ENCODE data around the gene NRIP1. TPM values are rescaled to one million over a fixed set of nuclear protein-coding genes. Genes with fewer than 3 reads are reported as not detected.

NRIP1 gene
- total RNA-seq, 1 experiment from 2014 or later = 10.4 TPM

DNA sequence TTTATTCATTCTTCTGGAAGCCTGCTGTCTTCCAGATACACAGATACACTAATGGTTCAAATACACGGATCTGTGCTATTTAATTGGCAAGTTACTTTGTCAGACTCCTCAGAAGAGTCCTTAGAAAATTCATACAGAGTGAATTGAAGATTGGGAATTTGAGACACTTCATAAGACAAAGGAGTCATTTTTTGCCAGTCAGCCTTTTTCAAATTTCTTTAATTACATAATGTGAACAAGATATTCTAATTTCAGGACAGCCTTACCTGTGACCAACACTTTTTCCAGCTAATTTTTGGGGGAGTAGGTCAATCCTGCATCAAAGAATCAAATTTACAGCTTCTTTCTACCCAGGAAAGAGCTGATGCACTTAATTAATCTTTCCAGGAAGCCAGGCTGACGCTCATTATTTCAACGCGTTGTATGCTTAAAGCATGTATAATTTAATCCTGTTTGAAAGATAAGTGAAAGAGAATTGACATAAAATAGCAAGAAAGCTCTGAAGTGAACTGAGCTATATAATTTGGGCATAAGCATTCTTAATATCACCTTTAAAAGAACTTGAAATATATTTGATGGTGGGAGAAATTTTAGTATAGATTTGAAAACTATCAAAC, 12.8 kb upstream of the NRIP1 start:
- Histone ChIP-seq H4K20me1 (ENCODE audit: control insufficient read depth, insufficient read depth, insufficient read length) (no peaks in the 10 kb centered on the region), H3K23ac (ENCODE audit: insufficient read length, low read depth, low read length) (no peak overlapping the region), H2AFZ (ENCODE audit: low read length) (no peak overlapping the region), H2BK120ac (ENCODE audit: low read depth, low read length, poor library complexity, severe bottlenecking) (no peak overlapping the region), H2BK20ac (ENCODE audit: low read depth, low read length, poor library complexity, severe bottlenecking) (no peak overlapping the region), H3K79me2 (ENCODE audit: insufficient read depth, low read length) (no peaks in the 10 kb centered on the region), H3K4me1 (ENCODE audit: insufficient read depth, low read length) (no peaks in the 10 kb centered on the region), H3T11ph (ENCODE audit: low read length) (no peak overlapping the region), H3K56ac (ENCODE audit: insufficient read length, low read depth, low read length) (no peak overlapping the region), H3K18ac (ENCODE audit: insufficient read length, low read depth, low read length) (no peak overlapping the region), H3K4me2 (ENCODE audit: insufficient read depth, insufficient read length, low read length) (no peak overlapping the region), H4K5ac (ENCODE audit: insufficient read length, low read depth, low read length) (no peak overlapping the region), H4K91ac (ENCODE audit: insufficient read length, low read depth, low read length) (no peak overlapping the region), H2AK5ac (ENCODE audit: insufficient read length, low read length) (no peak overlapping the region), H3K79me1 (ENCODE audit: insufficient read depth, low read depth, low read length, poor library complexity, severe bottlenecking) (no peaks in the 10 kb centered on the region), H3K27ac (ENCODE audit: insufficient read length, low read depth, low read length) (no peak overlapping the region), H2BK5ac (ENCODE audit: insufficient read length, low read length) (no peak overlapping the region), H3K4ac (ENCODE audit: low read depth, low read length) (no peak overlapping the region), H3K9me3 (ENCODE audit: control insufficient read depth, low read depth, low read length) (no peaks in the 10 kb centered on the region), H2BK15ac (ENCODE audit: low read depth, low read length) (no peak overlapping the region), H3K23me2 (ENCODE audit: insufficient read length, low read depth, low read length, poor library complexity, severe bottlenecking) (no peaks in the 10 kb centered on the region), H3K9ac (ENCODE audit: extremely low read depth, insufficient read length, low read length) (no peak overlapping the region), H4K8ac (replicated peaks; ENCODE audit: insufficient read length, low read depth, low read length) (no peak overlapping the region), H3K27me3 (ENCODE audit: insufficient read depth, low read length) (no peaks in the 10 kb centered on the region), H2BK12ac (ENCODE audit: insufficient read length, low read depth, low read length) (no peak overlapping the region), H3K14ac (ENCODE audit: insufficient read depth, low read length) (no peak overlapping the region)
- no peak overlapping the region for H3K27ac Mint-ChIP-seq
- H3K9me3 Mint-ChIP-seq = no peaks in the 10 kb centered on the region
- H3K36me3 Mint-ChIP-seq (ENCODE audit: insufficient read depth in 1 of 3, low read depth in 3 of 3) = no peaks in the 10 kb centered on the region
- H3K27me3 Mint-ChIP-seq (ENCODE audit: low read depth) = peaks cover 2% of the 10 kb centered on the region; the same call in 1 of the 2 replicates
- TF ChIP-seq, protein P1, sequence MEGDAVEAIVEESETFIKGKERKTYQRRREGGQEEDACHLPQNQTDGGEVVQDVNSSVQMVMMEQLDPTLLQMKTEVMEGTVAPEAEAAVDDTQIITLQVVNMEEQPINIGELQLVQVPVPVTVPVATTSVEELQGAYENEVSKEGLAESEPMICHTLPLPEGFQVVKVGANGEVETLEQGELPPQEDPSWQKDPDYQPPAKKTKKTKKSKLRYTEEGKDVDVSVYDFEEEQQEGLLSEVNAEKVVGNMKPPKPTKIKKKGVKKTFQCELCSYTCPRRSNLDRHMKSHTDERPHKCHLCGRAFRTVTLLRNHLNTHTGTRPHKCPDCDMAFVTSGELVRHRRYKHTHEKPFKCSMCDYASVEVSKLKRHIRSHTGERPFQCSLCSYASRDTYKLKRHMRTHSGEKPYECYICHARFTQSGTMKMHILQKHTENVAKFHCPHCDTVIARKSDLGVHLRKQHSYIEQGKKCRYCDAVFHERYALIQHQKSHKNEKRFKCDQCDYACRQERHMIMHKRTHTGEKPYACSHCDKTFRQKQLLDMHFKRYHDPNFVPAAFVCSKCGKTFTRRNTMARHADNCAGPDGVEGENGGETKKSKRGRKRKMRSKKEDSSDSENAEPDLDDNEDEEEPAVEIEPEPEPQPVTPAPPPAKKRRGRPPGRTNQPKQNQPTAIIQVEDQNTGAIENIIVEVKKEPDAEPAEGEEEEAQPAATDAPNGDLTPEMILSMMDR (conservative IDR thresholded peaks at IDR 0.05) = no peak
- no peak for DNase-seq
- WGBS (ENCODE audit: extremely low coverage, insufficient read length, low lambda C conversion rate) = no CpG with 5 or more reads among the region's 4 CpGs
- H3K4me3 Mint-ChIP-seq = no peak overlapping the region
- no peaks in the 10 kb centered on the region for H3K4me1 Mint-ChIP-seq
